Keratinocyte (primary cell): ENCODE measurements around the gene TENM4. TPM values are rescaled to one million over a fixed set of nuclear protein-coding genes. Genes with fewer than 3 reads are reported as not detected.

Experiments
- DNase-seq: peaks from one replicate; pipeline ENCODE4 v3.0.0-alpha.2; 2011; ENCODE audit warnings: low read depth, missing footprints, low spot score
- FAIRE-seq: peaks from 2 replicates; lab custom pipeline; 2011; peaks lifted over from hg19 to GRCh38; lab: Jason Lieb, UNC
- H2AFZ ChIP-seq: 2 replicates; pipeline ENCODE4 v1.6.0; 2012; ENCODE audit warnings: low read length, control low read depth, inconsistent platforms; ENCODE audit not compliant: control insufficient read depth
- H3K27ac ChIP-seq: 2 replicates; pipeline ENCODE4 v1.5.1; 2011; ENCODE audit warnings: low read length; ENCODE audit not compliant: control insufficient read depth, insufficient read depth
- H3K27me3 ChIP-seq: 3 replicates; pipeline ENCODE4 v1.6.0; 2011; ENCODE audit warnings: low read length; ENCODE audit not compliant: control insufficient read depth, insufficient read depth; ENCODE audit errors: extremely low read depth
- H3K36me3 ChIP-seq, 2 experiments: 2 replicates in 1 of 2; 3 replicates in 1 of 2; pipeline ENCODE4 v1.5.1; 2011; ENCODE audit warnings: low read length in 2 of 2, mild to moderate bottlenecking in 1 of 2; ENCODE audit not compliant: control insufficient read depth in 2 of 2, insufficient read depth in 2 of 2; ENCODE audit errors: extremely low read depth in 1 of 2
- H3K4me1 ChIP-seq: 3 replicates; pipeline ENCODE4 v1.5.1; 2011; ENCODE audit warnings: low read length; ENCODE audit not compliant: control insufficient read depth, insufficient read depth; ENCODE audit errors: extremely low read depth
- H3K4me2 ChIP-seq: 3 replicates; pipeline ENCODE4 v1.6.0; 2011; ENCODE audit warnings: low read depth, low read length; ENCODE audit not compliant: control insufficient read depth, insufficient read depth; ENCODE audit errors: extremely low read depth
- H3K4me3 ChIP-seq, 3 experiments: fragments of 200-600 bp in 1 of 3; sonication (generic) in 1 of 3; 2 replicates in 2 of 3; 3 replicates in 1 of 3; pipeline ENCODE4 v1.5.1; 2011 to 2016; ENCODE audit warnings: low read length in 3 of 3, mild to moderate bottlenecking in 3 of 3, control low read depth in 2 of 3, inconsistent platforms in 1 of 3, low read depth in 1 of 3, mixed read lengths in 1 of 3, mixed run types in 1 of 3, moderate library complexity in 1 of 3; ENCODE audit not compliant: control insufficient read depth in 2 of 3, insufficient read depth in 2 of 3; ENCODE audit errors: extremely low read depth in 1 of 3
- H3K79me2 ChIP-seq: 2 replicates; pipeline ENCODE4 v1.6.0; 2012; ENCODE audit warnings: low read length; ENCODE audit not compliant: control insufficient read depth, insufficient read depth
- H3K9ac ChIP-seq: 3 replicates; pipeline ENCODE4 v1.6.0; 2011; ENCODE audit warnings: low read length; ENCODE audit not compliant: control insufficient read depth, insufficient read depth; ENCODE audit errors: extremely low read depth
- H3K9me1 ChIP-seq: 3 replicates; pipeline ENCODE4 v1.6.0; 2011; ENCODE audit warnings: low read length; ENCODE audit not compliant: control insufficient read depth, insufficient read depth; ENCODE audit errors: extremely low read depth
- H3K9me3 ChIP-seq: 2 replicates; pipeline ENCODE4 v1.5.1; 2012; ENCODE audit warnings: low read depth, low read length; ENCODE audit not compliant: control insufficient read depth
- H4K20me1 ChIP-seq: 3 replicates; pipeline ENCODE4 v1.6.0; 2011; ENCODE audit warnings: low read length; ENCODE audit not compliant: control insufficient read depth, insufficient read depth; ENCODE audit errors: extremely low read depth
- EZH2 ChIP-seq: IDR thresholded peaks from one replicate; pipeline ENCODE4 v1.6.1; 2012; ENCODE audit warnings: inconsistent platforms, mild to moderate bottlenecking, low read length, moderate library complexity
- dilution Hi-C: fragments of 300-500 bp; cut with MboI; formaldehyde crosslinking; loops from one replicate; pipeline ENCODE4 v1.7.0; 2020; ENCODE audit warnings: low sequenced_read_pairs; ENCODE audit not compliant: extremely low pct_ligation_motif_present
- polyA plus RNA-seq, 5 experiments: library from polyadenylated mRNA; depleted of rRNA in 3 of 5; stranded (reverse) in 3 of 5; stranded (forward) in 1 of 5; unstranded in 1 of 5; fragments of >200 nt; gene quantifications; 1 replicate in 1 of 5; 2 replicates in 3 of 5; 3 replicates in 1 of 5; pipeline versions ENCODE4 v1.2.1 to v1.2.3, GENCODE V29; 2011 to 2012; ENCODE audit warnings: missing spikeins in 2 of 5, low read depth in 1 of 5, low replicate concordance in 1 of 5
- TF ChIP-seq, protein P1 (sequence below), 3 experiments: IDR thresholded peaks in 1 of 3; conservative IDR thresholded peaks in 1 of 3; optimal IDR thresholded peaks in 1 of 3; 2 replicates in 2 of 3; 3 replicates in 1 of 3; pipeline versions ENCODE3 to v1.5.1; 2011; ENCODE audit warnings: low read length in 3 of 3, mild to moderate bottlenecking in 3 of 3, moderate library complexity in 2 of 3, control low read depth in 1 of 3, inconsistent platforms in 1 of 3; ENCODE audit not compliant: insufficient read depth in 2 of 3; ENCODE audit errors: extremely low read depth in 1 of 3

Gene TENM4
- polyA plus RNA-seq, 1 donor (not counting 4 experiments of a cell fraction or from before 2014, with no cell fraction given) = 3.5 TPM

DNA sequence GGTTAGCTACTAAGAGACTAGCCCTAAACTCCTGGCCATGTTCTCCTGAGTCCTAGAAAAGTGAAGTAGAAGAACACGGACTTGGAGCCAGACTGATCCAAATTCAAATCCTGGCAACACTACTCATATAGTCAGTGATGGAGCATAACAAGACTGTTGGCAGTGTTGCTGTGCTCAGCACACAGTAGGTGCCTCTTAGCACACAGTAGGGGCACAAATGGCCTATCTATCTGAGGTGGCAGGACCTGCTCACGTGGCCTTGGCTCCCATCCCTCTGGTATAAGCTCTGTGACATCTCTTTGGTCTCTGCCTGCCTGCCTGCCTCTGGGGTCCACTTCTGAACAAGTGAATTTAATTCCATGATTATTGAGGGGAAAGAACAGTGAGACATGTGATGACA lies 15.4 kb downstream of the TENM4 start:
- TF ChIP-seq, protein P1, sequence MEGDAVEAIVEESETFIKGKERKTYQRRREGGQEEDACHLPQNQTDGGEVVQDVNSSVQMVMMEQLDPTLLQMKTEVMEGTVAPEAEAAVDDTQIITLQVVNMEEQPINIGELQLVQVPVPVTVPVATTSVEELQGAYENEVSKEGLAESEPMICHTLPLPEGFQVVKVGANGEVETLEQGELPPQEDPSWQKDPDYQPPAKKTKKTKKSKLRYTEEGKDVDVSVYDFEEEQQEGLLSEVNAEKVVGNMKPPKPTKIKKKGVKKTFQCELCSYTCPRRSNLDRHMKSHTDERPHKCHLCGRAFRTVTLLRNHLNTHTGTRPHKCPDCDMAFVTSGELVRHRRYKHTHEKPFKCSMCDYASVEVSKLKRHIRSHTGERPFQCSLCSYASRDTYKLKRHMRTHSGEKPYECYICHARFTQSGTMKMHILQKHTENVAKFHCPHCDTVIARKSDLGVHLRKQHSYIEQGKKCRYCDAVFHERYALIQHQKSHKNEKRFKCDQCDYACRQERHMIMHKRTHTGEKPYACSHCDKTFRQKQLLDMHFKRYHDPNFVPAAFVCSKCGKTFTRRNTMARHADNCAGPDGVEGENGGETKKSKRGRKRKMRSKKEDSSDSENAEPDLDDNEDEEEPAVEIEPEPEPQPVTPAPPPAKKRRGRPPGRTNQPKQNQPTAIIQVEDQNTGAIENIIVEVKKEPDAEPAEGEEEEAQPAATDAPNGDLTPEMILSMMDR (optimal IDR thresholded peaks at IDR 0.05 in 1 of 3, IDR thresholded peaks at IDR 0.05 in 1 of 3, conservative IDR thresholded peaks at IDR 0.05 in 1 of 3; ENCODE audit: extremely low read depth in 1 of 3, insufficient read depth in 2 of 3, low read length in 3 of 3) = no peak
- no peak for TF ChIP-seq EZH2
- Histone ChIP-seq H3K4me1 (peaks cover 19% of the 10 kb centered on the region), H3K9ac (no peak overlapping the region), H3K27ac (no peak overlapping the region), H3K9me1 (no peaks in the 10 kb centered on the region), H3K9me3 (no peaks in the 10 kb centered on the region), H3K4me2 (no peak overlapping the region), H4K20me1 (no peaks in the 10 kb centered on the region), H3K36me3 (peaks cover 4 to 7% of the 10 kb centered on the region in 2 experiments), H3K27me3 (no peaks in the 10 kb centered on the region), H2AFZ (no peak overlapping the region), H3K4me3 (no peak overlapping the region), H3K79me2 (peaks cover 87% of the 10 kb centered on the region)
- no peak for DNase-seq
- dilution Hi-C loops = no loop called here
- no peak for FAIRE-seq

DNA sequence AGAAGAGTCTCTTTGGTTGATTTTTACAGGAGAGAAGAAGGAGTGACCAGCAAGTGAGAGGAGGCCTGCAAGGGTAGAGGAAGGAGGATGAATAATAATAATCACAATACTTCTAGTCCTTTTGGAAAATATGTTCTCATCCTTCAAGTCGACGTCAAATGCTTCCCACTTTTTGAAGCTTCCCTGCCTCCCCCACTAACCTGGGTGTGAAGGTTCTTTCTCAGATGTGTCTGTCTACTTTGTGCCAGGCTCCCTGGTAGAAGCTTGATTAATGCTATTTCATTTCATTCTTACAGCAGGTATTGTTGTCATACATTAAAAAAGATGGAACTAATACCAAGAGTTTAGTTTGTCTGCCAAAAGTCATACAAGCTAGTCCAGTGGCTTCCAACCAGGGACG lies 17.1 kb downstream of the TENM4 start:
- H3K4me2 ChIP-seq = no peak overlapping the region
- H3K27me3 ChIP-seq = no peaks in the 10 kb centered on the region
- FAIRE-seq = no peak
- H3K9me3 ChIP-seq = no peaks in the 10 kb centered on the region
- DNase-seq = no peak
- H3K4me3 ChIP-seq = no peak overlapping the region
- dilution Hi-C loops = no loop called here
- H3K79me2 ChIP-seq = peaks cover 76% of the 10 kb centered on the region
- TF ChIP-seq, protein P1 (optimal IDR thresholded peaks at IDR 0.05 in 1 of 3, IDR thresholded peaks at IDR 0.05 in 1 of 3, conservative IDR thresholded peaks at IDR 0.05 in 1 of 3; ENCODE audit: extremely low read depth in 1 of 3, insufficient read depth in 2 of 3, low read length in 3 of 3) = no peak
- no peak for TF ChIP-seq EZH2
- no peaks in the 10 kb centered on the region for H4K20me1 ChIP-seq
- H3K4me1 ChIP-seq = peaks cover 33% of the 10 kb centered on the region
- peaks cover 4 to 7% of the 10 kb centered on the region in 2 experiments for H3K36me3 ChIP-seq
- no peak overlapping the region for H3K9ac ChIP-seq
- no peaks in the 10 kb centered on the region for H3K9me1 ChIP-seq
- no peak overlapping the region for H3K27ac ChIP-seq
- H2AFZ ChIP-seq = no peak overlapping the region
